ENCODE measurements around the gene TRIOBP.

TRIOBP gene

GRCh38 chr22:37658133-37659065, 38.4 kb upstream of the TRIOBP start, which contains the start of gene PDXP:
TSS of gene PDXP (plus strand) at chr22:37658723. CDS start at chr22:37658783, 60 bp downstream.
- Histone ChIP-seq H3K79me2 (ENCODE audit: low read length) (peaks cover 47% of the 10 kb centered on the region), H3K4me3 (ENCODE audit: low read length) (peak within 1 kb of the TSS; percentile 90), H3K27me3 (ENCODE audit: low read depth, low read length) (no peaks in the 10 kb centered on the region), H4K20me1 (ENCODE audit: insufficient read depth, low read length) (peaks cover 31% of the 10 kb centered on the region), H3K4me2 (ENCODE audit: low read length) (peak within 1 kb of the TSS; percentile 97), H3K9me3 (ENCODE audit: insufficient read depth, low read length) (no peaks in the 10 kb centered on the region), H3K36me3 (replicated peaks; ENCODE audit: low read depth, low read length) (peaks cover 26% of the 10 kb centered on the region), H3K27ac (ENCODE audit: low read length) (peak within 1 kb of the TSS; percentile 65), H3K9ac (ENCODE audit: low read length) (peak within 1 kb of the TSS; percentile 88), H3K4me1 (ENCODE audit: low read length) (peaks cover 34% of the 10 kb centered on the region), H2AFZ (ENCODE audit: low read depth, low read length) (peak within 1 kb of the TSS; percentile 76)
- TF ChIP-seq CTCF (IDR thresholded peaks at IDR 0.05; ENCODE audit: low read depth, low read length), result no peak
- no peak for TF ChIP-seq EZH2phosphoT487 (IDR thresholded peaks at IDR 0.05; ENCODE audit: low read depth)

GRCh38 chr22:37659066-37659896, 37.6 kb upstream of the TRIOBP start:
- peaks cover 55% of the 10 kb centered on the region for H3K79me2 ChIP-seq (ENCODE audit: low read length)
- H3K4me1 ChIP-seq (ENCODE audit: low read length), result peaks cover 34% of the 10 kb centered on the region
- H4K20me1 ChIP-seq (ENCODE audit: insufficient read depth, low read length), result peaks cover 31% of the 10 kb centered on the region

GRCh38 chr22:37659897-37660708, 36.7 kb upstream of the TRIOBP start:
- TF ChIP-seq EZH2phosphoT487 (IDR thresholded peaks at IDR 0.05; ENCODE audit: low read depth) (no peak), CTCF (IDR thresholded peaks at IDR 0.05; ENCODE audit: low read depth, low read length) (no peak)
- no peaks in the 10 kb centered on the region for H3K27me3 ChIP-seq (ENCODE audit: low read depth, low read length)
- H3K4me3 ChIP-seq (ENCODE audit: low read length), result peak overlapping the region; percentile 90
- peaks cover 34% of the 10 kb centered on the region for H3K4me1 ChIP-seq (ENCODE audit: low read length)
- H3K27ac ChIP-seq (ENCODE audit: low read length), result peak overlapping the region; percentile 41
- H3K4me2 ChIP-seq (ENCODE audit: low read length), result peak overlapping the region; percentile 97
- H4K20me1 ChIP-seq (ENCODE audit: insufficient read depth, low read length), result peaks cover 40% of the 10 kb centered on the region
- no peaks in the 10 kb centered on the region for H3K9me3 ChIP-seq (ENCODE audit: insufficient read depth, low read length)
- no peak overlapping the region for H2AFZ ChIP-seq (ENCODE audit: low read depth, low read length)
- peak overlapping the region; percentile 88 for H3K9ac ChIP-seq (ENCODE audit: low read length)
- H3K36me3 ChIP-seq (replicated peaks; ENCODE audit: low read depth, low read length), result peaks cover 23% of the 10 kb centered on the region
- H3K79me2 ChIP-seq (ENCODE audit: low read length), result peaks cover 63% of the 10 kb centered on the region

More at GRCh38 chr22:37659066-37659896, 37.6 kb upstream of the TRIOBP start:
- Histone ChIP-seq H2AFZ (ENCODE audit: low read depth, low read length) (no peak overlapping the region), H3K9ac (ENCODE audit: low read length) (peak overlapping the region; percentile 88), H3K36me3 (replicated peaks; ENCODE audit: low read depth, low read length) (peaks cover 23% of the 10 kb centered on the region), H3K9me3 (ENCODE audit: insufficient read depth, low read length) (no peaks in the 10 kb centered on the region), H3K4me3 (ENCODE audit: low read length) (peak overlapping the region; percentile 90), H3K27ac (ENCODE audit: low read length) (peak overlapping the region; percentile 41), H3K4me2 (ENCODE audit: low read length) (peak overlapping the region; percentile 97), H3K27me3 (ENCODE audit: low read depth, low read length) (no peaks in the 10 kb centered on the region)
- no peak for TF ChIP-seq CTCF (IDR thresholded peaks at IDR 0.05; ENCODE audit: low read depth, low read length)
- TF ChIP-seq EZH2phosphoT487 (IDR thresholded peaks at IDR 0.05; ENCODE audit: low read depth), result no peak
